HL-60 (cell line): ENCODE measurements around the gene FAM219A.
A peak's percentile ranks its signal among the peaks of the same experiment; 100 is the strongest.

ENCODE experiments used
- DNase-seq, 2 experiments: peaks; one replicate each; pipeline ENCODE4 v3.0.0-alpha.2; 2010 to 2020; ENCODE audit warnings: low read depth in 1 of 2, low spot score in 1 of 2
- H3K27ac ChIP-seq: fragments of 250-450 bp; sonication (Bioruptor Pico); replicated peaks from 2 replicates; pipeline ENCODE4 v1.5.1; 2020; ENCODE audit warnings: mild to moderate bottlenecking, moderate library complexity
- H3K27me3 ChIP-seq: fragments of 250-450 bp; sonication (Bioruptor Pico); 2 replicates; pipeline ENCODE4 v1.5.1; 2021; ENCODE audit warnings: mild to moderate bottlenecking, moderate library complexity; ENCODE audit not compliant: insufficient read depth, poor library complexity, severe bottlenecking
- H3K4me3 ChIP-seq: replicated peaks from 2 replicates; pipeline ENCODE4 v1.5.1; 2011; ENCODE audit warnings: mild to moderate bottlenecking, control low read depth, low read length; ENCODE audit not compliant: insufficient read depth
- CTCF ChIP-seq: IDR thresholded peaks from one replicate; pipeline ENCODE4 v1.5.1; 2011; ENCODE audit warnings: low read length, control low read depth, inconsistent platforms; ENCODE audit not compliant: insufficient read depth
- GABPA ChIP-seq: IDR thresholded peaks from 2 replicates; pipeline ENCODE4 v1.6.1; 2012; ENCODE audit warnings: low read depth
- POLR2AphosphoS5 ChIP-seq: IDR thresholded peaks from 2 replicates; pipeline ENCODE4 v1.6.1; 2012; ENCODE audit warnings: low read depth
- REST ChIP-seq: IDR thresholded peaks from 2 replicates; pipeline ENCODE4 v1.6.1; 2012; ENCODE audit warnings: low read depth; ENCODE audit not compliant: insufficient replicate concordance
- SPI1 ChIP-seq: IDR thresholded peaks from 2 replicates; pipeline ENCODE4 v1.6.1; 2012; ENCODE audit warnings: low read depth, mild to moderate bottlenecking, borderline replicate concordance

The FAM219A gene

GRCh38 chr9:34496149-34496712 lies 37.9 kb upstream of the FAM219A start:
- Histone ChIP-seq H3K4me3 (no peak overlapping the region), H3K27ac (no peak overlapping the region), H3K27me3 (peaks cover 6% of the 10 kb centered on the region)
- DNase-seq = no peak
- TF ChIP-seq CTCF = no peak
- no peak for TF ChIP-seq REST
- no peak for TF ChIP-seq POLR2AphosphoS5
- TF ChIP-seq GABPA = no peak
- no peak for TF ChIP-seq SPI1

GRCh38 chr9:34493972-34494535 lies 35.7 kb upstream of the FAM219A start:
- no peak overlapping the region for H3K4me3 ChIP-seq
- no peak overlapping the region for H3K27ac ChIP-seq
- peaks cover 5% of the 10 kb centered on the region for H3K27me3 ChIP-seq
- DNase-seq = peak; percentile 5 to 14
- TF ChIP-seq REST (peak; percentile 98), POLR2AphosphoS5 (no peak)

GRCh38 chr9:34492051-34492450 lies 33.7 kb upstream of the FAM219A start:
- no peak overlapping the region for H3K27ac ChIP-seq
- peaks cover 15% of the 10 kb centered on the region for H3K27me3 ChIP-seq
- DNase-seq = no peak
- TF ChIP-seq REST = no peak
- TF ChIP-seq SPI1 = no peak
- no peak for TF ChIP-seq POLR2AphosphoS5
- no peak for TF ChIP-seq CTCF
- no peak for TF ChIP-seq GABPA
- no peak overlapping the region for H3K4me3 ChIP-seq
